Effector CD4-positive, alpha-beta T cell (primary cell): ENCODE measurements around the gene IGIP.

Experiments
- DNase-seq: peaks from one replicate; pipeline ENCODE4 v3.0.0-alpha.2; 2020

Gene IGIP

DNA sequence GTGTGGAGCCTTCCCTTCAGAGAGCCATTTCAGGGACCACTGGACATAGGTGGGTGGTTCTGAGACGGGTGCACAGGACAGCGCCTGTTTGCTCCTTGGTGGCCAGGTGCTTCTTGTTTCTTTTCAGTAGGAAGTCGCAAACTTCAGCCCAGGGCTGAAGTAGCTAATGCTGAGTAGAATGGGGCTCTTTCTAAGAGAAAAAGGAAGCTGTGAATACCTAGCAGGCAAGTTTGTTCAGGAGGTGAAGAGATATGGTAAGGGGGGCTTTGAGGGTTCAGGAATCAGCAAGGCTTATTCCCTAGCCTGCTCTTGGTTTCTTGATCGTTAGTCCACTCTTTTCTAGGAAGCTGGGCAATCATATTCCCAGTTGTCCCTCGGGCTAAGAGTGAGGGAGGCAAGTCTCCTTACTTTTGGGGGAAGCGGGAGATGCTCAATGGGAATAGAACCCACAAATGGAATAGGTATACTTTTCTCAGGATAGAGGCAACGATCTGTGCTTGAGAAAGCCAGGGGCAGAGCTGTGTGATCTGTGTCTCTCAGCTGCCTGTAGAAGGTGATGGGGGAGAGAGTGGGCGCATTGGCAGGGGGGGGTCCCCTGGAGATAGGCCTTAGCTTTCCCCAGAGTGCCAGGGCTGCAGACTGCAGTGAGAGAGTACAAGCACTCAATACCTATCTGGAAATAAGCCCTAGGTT, 13.7 kb upstream of the IGIP start:
- DNase-seq = no peak

DNA sequence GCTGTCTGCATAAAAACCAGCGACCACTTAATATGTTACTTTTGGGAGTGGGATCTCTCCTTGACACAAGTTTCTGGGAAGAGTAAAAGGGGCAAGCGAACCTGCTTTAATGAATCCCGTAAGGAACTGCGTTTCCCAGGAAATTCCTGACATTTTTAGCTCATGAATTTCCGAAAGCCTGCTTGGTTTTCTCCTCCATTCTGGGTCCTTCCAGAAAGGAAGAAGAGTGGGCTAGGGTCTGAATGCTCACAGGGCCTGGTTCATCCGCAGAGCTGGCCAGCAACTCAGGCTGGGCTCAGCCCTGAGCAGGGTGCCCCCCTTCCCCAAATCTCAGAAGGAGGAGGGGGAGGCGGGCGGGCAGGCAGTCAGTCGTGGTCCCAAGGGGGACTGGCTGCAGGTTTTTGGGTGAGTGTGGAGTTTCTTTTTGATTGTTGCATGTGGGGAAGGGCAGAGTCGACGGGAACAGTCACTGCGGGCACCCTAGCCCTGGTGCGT, 13.0 kb upstream of the IGIP start:
- no peak for DNase-seq

DNA sequence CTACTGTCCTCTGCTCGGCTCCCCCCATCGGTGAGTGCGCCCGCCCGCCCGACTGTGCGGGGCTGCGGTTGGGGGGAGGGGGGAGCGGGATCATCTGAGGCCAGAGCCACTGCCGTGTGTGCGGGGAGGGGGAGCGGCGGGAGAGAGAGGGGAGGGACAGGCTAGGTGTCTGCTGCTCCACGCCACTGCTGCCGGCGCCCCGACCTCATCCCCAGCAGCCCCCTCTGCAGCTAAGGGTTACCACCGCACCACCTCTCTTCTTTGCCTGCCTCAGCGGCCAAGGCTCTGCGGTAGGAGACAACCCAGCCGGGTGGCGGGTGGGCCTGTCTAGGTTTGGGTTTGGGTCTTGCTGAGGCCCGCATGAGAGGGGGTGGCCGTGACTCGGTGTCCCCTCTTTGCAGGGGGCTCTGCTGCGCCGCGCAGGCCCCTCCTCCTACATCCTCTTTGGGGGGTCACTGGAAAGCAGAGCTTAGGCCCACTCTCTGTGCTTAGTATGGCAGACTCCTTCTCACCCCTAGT, 12.5 kb upstream of the IGIP start:
- peak; percentile 7 for DNase-seq

DNA sequence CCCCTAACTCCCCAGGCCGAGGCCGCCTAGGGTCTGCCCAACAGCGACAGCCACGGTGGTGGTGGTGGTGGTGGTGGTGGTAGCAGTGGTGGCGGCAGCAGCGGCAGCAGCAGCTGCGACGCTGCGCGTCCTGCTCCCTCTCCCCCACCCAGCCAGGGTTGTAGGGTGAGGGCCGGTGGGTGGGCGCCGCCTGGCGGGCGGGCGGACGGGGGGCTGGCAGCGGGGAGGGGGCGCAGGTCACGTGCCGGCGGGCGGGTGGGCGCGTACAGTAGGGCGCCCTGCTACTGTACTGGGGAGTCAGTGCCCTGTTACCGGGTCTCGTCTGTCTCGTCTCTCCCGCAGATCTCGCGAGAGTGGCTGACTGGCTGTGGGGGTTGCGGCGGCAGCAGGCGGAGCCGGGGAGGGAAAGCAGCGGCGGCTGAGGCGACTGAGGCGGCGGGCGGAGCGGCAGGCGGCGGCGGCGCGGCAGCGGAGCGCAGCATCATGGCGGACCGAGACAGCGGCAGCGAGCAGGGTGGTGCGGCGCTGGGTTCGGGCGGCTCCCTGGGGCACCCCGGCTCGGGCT, 12.0 kb upstream of the IGIP start, which contains the start of gene PURA:
PURA (plus strand) TSS at position 411 of the 565 bp plus-strand sequence; CDS start at position 484, 73 bp downstream.
- peak; percentile 98 for DNase-seq

DNA sequence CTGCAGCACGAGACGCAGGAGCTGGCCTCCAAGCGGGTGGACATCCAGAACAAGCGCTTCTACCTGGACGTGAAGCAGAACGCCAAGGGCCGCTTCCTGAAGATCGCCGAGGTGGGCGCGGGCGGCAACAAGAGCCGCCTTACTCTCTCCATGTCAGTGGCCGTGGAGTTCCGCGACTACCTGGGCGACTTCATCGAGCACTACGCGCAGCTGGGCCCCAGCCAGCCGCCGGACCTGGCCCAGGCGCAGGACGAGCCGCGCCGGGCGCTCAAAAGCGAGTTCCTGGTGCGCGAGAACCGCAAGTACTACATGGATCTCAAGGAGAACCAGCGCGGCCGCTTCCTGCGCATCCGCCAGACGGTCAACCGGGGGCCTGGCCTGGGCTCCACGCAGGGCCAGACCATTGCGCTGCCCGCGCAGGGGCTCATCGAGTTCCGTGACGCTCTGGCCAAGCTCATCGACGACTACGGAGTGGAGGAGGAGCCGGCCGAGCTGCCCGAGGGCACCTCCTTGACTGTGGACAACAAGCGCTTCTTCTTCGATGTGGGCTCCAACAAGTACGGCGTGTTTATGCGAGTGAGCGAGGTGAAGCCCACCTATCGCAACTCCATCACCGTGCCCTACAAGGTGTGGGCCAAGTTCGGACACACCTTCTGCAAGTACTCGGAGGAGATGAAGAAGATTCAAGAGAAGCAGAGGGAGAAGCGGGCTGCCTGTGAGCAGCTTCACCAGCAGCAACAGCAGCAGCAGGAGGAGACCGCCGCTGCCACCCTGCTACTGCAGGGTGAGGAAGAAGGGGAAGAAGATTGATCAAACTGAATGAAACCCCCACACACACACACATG, 11.2 kb upstream of the IGIP start:
- peak; percentile 28 for DNase-seq

DNA sequence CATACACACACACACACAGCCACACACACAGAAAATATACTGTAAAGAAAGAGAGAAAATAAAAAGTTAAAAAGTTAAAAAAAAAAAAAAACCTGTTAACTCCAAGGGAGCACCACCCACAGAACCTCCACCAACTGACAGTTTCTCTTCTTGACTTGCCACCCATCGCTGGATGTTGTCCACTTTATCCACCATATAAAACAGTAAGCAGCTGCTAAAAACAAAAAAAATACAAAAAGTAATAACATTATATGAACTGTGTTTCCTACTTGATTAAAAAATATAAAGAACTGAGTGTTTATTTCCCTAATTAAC, 10.6 kb upstream of the IGIP start:
- DNase-seq = no peak

DNA sequence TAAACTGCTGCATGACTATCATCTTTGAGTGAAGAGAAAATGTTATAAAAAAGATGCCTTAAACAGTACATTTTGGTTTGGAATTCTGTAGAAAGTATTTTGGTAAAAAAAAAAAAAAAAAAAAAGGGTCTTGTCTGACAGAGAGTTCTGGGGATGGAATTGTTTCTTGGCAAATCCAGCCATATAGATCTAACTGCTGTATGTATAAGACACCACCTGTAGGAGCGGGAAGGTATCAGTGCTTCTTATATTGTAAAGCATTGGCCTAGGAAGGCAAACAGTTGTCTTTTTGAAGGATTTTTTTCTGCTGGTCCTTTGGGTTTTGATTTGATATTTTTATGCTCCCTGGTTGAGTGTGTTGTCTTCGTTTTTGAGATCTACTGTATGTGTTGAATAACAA, 9.0 kb upstream of the IGIP start:
- no peak for DNase-seq

DNA sequence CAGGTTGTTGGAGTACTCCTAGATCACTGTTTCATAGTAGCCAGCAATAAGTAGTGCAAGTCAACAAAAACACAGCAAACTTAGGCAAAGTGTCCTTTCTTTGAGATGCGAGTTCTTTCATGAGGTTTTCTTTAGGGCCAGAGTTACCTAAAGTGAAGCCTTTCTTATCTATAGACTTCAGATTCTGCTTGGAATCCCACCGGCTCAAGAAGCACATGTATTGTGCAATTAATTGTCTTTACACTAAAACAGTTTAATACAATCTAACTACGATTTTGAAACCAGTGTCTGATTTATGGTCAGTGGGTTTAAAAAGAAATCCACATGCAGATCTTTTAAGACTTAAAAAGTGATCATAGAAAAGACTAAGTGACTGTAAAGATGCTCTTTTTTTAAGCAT, 8.2 kb upstream of the IGIP start:
- no peak for DNase-seq

DNA sequence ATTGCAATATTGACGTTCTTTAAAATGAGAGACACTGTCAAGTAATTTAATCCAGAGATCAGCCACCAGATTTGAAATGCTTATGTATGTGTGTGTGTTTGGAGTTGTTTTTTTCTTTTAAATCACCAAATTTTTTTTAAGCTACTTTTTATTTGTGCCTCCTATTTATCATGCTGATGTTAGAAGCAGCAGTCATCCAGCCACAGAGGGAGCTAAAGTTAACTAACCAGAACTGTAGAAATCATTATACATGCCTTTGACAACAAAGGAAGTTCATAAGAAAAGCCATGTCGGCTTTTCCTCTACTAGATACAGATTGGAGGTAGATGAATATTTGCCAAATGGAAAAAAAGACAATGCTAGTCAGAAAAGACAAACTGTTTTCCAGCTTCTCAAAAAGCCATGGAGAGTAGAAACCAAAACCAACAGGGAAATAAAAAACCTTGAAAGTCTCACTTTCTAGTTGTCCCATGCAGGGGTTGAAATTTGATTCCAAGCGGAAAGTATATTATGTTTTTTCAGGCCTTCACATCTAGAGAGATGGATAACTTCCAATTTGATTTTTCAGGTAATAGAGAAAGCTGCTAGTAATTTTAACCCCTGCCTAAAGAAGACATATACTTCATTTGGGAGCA, 7.3 kb upstream of the IGIP start:
- DNase-seq = no peak

DNA sequence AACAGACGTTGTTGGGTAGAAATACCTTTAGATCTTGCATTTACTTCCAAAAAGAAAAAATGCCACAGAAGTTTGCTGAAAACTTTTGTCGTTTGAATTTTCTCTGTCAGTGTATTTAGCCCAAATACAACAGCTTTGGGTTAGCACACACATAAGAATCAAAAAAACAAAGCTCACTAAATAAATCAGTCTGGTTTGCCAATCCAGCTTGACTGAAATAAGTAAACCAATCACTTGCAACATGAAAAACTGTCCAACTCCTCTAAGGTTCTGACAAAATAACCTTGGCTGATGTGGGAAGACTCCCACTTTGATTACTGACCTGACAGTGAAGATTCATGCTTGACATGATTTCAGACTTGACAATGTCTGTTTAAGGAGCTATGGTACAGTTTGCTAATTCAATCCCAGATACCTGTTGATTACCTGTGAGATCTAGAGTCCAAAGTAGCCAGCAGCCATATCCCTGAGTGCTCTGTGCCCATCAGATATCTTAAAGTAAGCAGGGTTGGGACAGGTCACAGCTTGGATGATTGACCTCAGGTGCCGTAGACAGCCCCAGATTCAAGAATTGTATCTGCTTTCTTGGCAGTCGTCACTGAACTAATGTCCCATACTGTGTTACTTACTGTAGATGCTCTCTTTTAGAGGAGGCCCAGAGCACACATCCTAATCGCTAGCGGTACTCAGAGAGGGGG, 727 bp downstream of the IGIP start:
- DNase-seq = no peak

DNA sequence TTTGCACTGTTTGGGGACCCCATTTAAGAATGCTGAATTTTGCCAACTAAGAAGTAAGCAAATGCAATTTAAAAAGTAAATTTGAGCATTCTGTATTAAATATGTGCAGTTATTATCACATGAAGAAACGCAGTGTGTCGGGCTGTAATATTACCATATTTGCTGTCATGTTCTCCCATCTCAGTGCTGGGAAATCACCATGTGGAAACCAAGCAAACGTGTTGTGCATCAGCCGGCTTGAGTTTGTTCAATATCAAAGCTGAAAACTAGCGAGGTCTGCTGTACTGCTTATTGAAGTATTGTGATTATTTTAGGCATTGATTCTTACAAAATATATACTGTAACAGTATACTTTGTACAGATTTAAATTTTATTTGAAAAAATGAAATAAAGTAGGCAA, 2.6 kb downstream of the IGIP start:
- no peak for DNase-seq

DNA sequence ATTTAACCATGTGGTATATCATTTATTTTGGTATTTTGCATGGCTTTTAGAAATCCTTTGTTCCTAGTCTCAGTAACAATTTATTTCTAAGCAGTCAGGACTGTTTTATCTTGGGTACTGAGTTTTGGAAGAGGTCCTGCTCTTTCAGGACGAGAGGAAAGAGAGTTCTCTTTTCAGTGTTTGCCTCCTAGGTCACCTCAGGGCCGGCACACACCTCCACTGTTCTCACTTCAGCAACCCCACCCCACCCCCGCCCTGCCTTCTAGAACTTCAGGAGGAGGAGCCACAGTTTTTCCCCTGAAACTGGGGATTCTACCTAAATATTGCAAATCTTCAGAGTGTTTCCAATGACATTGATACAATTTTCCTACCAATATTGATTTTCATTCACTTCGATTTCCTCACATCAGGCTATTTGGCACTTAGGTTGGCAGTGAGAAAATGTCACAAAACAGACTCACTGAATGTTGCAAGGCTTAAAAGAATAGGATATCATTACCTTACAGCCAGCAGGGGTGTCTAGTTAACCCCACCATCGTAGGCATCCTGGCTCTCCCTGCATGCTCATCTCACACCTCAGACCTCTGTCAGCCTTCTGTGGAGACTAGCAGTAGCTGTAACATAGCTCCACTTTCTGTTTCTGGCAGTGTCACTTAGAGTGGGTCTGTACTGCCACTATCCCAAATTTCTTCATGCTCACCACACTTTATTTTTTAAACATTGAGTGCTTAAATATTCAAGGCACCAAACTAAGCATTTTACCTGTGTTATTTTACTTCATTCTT, 5.4 kb downstream of the IGIP start:
- no peak for DNase-seq

DNA sequence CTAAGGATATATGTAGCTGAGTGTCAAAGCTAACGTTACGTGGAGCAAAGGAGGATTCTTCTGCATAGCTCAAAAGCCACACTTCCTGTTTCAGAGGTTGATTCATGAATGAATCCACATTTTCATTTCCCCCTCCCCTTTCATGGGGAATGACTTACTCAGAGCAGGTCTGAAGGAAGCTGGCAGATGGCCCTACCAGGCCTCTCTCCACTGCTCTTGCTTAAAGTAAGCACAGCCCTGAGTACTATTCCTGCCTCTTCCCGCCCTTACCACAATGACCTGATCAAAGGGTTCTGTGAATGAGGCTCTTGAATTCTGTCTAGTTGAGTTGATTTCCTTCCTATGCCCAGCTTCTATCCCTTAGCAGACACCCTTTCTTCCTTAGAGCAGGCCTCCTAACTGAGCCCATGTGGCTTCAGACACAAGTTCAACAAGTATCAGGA, 6.3 kb downstream of the IGIP start:
- no peak for DNase-seq

DNA sequence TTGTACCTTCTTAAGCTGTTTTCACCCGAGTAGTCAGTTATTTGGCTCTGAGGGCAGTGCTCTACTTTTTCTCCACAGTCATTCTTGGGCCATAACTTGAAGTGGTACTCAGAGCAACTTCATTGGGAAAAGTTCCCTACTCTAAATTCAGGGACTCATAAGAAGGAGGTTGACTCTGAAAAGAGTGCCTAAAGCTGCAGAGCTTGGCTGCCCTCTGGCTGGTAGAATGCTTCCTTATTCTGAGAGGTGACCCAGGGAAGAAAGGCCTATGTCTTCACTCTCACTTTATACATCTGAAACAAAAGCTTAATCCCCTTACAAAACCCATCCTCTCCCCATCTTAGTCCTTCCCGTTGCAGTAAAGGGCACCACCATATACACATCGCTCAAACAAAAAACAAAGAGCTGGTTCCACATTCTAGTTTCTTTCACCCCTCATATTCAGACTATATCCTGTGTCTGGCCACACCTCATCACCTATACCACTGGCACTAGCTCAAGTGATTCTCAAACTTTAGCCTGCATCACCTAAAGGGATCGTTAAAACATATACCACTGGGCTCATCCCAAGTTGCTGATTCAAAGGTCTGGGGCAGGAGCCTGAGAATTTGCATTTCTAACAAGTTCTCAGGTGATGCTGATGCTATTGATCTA, 7.9 kb downstream of the IGIP start:
- DNase-seq = no peak

DNA sequence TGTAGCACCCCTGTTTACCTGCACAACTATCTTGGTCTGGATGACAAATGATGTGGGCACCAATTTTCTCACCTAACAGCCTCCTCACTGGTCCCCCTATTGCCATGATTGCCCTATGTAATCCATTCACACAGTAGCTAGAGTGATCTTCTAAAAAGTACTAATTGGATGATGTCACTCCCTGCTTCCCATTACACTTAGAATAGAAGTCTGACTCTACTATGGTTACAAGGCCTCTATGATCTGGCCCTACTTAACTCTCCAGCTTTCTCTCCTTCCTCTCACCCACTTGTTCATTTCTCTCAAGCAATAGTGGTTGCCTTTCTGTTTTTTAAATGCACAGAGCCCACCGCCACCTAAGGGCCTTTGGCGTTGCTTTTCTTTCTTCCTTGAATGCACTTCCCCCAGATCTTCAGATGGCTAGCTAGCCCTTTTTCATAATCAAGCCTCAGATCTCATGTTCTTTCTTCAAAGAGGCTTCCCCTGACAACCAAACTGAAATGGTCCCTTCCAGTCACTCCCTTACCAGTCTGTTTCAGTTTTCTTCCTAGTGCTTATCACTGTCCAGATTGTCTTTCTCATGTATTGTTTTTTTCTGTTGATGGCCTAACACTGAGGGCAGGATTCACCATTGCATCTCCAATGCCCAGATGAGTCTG, 8.7 kb downstream of the IGIP start:
- no peak for DNase-seq

DNA sequence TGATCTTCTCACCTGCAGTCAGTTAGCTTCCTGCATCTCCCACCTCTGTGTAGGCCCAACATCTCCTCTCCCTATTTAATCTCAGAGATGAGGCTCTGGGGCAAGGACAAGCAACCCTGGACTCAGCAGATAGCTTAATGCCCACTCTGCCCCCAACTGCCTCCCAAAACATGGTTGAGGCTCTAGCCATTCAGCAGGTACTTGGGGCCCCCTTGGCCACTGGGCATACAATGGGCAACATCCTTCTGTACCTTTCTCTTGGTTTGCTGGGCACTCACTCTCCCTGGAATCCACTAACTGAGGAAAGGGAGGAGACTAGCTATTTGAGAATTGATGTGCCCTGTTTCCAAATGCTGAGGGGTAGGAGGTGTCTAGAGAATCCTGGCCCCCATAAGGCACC, 9.4 kb downstream of the IGIP start:
- DNase-seq = no peak

DNA sequence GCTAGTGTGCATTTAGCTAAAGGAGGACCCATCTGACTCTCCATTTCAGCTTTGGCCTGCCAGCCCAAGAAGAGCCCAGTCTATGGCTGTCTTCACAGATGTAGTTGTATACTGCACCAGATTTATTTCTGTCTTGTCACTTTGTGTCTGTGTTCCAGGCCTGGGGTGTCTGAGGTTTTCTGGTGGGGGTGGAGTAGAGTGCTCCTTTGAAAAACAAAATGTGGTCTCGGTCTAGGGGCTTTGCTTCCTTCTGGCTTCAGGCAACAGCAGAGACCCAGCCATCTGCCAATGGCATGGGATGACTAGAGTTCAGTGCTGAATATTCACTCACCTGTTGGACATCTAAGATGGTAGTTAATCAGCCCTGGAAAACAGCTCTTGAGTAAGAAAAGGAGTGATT, 10.9 kb downstream of the IGIP start:
- DNase-seq = no peak

DNA sequence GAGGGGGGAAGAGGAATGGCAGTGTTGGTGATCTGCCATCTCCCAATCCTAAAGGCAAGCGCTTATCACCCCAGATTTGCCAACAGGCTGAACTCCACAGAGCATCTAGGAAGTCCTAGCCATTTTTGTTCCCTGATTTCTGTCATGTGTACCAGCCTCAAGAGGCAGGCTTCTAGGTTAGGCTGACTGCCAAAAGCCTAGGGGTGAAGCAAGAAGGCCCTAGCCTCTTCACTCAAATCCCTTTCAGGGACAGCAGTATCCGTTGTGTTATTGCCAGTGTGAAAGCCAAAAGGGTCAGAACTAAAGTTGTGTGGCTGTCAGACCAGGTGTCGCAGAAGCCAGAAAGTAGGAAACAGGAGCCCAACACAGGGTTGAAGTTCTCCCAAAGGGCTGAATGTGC, 14.7 kb downstream of the IGIP start:
- DNase-seq = no peak

DNA sequence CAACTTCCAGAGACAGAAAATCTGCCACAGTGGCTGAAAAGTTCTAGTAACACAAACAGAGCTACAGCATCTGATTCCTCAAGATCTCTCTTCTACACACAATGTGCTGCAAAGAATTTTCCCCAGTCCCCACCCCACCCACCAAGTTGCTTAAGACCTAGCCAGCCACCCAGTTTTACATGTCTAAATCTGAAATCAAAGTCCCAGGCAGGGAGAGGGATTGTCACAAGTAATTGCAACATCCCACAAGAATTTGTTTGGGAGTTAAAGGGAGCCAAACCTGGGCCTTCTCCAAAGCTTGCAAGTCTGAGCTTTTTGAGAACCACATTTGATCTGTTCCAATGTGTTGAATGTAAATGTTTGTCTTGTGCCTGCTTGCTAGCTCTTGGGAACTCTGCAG, 15.5 kb downstream of the IGIP start:
- DNase-seq = no peak

DNA sequence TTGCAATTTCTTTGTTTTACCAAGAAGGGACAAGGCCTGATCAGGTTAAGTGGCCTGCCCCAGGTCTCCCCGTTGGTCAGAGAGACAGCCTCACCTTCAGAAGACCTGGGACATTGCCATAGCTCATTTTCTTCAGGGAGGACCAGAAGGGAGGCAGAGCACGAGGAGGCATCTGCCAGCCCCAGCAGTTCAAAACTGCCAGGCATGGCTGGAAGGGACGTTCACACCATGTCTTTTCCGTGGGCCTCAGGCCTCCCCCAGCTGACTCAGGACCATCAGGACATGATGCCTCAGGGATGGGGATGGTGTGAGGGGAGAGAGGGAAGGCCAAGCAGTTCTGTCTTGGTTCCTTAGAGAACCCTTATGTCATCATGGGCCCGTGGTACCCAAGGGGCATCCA, 16.5 kb downstream of the IGIP start:
- no peak for DNase-seq

DNA sequence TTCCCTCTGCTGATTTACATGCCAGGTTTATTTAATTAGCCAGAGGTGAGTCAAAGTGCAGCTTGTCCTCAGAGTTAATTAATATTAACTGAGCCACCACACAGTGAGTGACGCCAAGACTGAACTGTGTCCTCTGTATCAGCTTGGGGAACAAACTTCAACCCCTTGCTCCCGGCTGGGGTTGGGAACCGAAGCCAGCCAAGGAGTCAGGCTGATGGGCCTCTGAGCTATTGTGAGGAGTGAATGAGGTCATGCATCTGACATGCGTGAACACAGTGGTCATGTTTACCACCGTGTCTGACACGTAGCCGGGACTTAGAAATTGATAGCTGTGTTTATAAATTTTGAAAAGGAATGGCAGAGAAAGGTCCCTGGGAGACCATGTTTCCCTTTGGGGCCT, 17.1 kb downstream of the IGIP start:
- no peak for DNase-seq
